ENCODE results near the gene IFT88.

The IFT88 gene

GRCh38 chr13:20579191-20579590 is 12.2 kb downstream of the IFT88 start:
- H3K27ac ChIP-seq (ENCODE audit: low read depth, low read length): no peak overlapping the region
- no peaks in the 10 kb centered on the region for H3F3A ChIP-seq (ENCODE audit: insufficient read depth)
- H2AFZ ChIP-seq (ENCODE audit: low read depth, low read length, severe bottlenecking): no peak overlapping the region
- H3K27me3 ChIP-seq (ENCODE audit: low read length): no peaks in the 10 kb centered on the region
- no peaks in the 10 kb centered on the region for H3K9me2 ChIP-seq (replicated peaks; ENCODE audit: insufficient read depth, low read length)
- no peak overlapping the region for H3K4me3 ChIP-seq (ENCODE audit: insufficient read depth, low read length, poor library complexity, severe bottlenecking)
- H3K36me3 ChIP-seq (ENCODE audit: low read length): peaks cover 9% of the 10 kb centered on the region
- peaks cover 6% of the 10 kb centered on the region; the same call in 1 of the 2 replicates for H3K9me3 ChIP-seq (ENCODE audit: insufficient read depth, low read length)
- H3K9ac ChIP-seq (ENCODE audit: low read length): no peak overlapping the region
- no peak overlapping the region for H3K4me2 ChIP-seq (ENCODE audit: low read depth, low read length, poor library complexity, severe bottlenecking)
- H4K20me1 ChIP-seq (ENCODE audit: low read depth, low read length): no peaks in the 10 kb centered on the region
- no peaks in the 10 kb centered on the region for H3K79me2 ChIP-seq (ENCODE audit: insufficient read depth, low read length)
- no peak for TF ChIP-seq CTCF (IDR thresholded peaks at IDR 0.05; ENCODE audit: insufficient read depth, low read length, poor library complexity, severe bottlenecking)
- TF ChIP-seq EZH2phosphoT487 (conservative IDR thresholded peaks at IDR 0.05; ENCODE audit: low read length): no peak

GRCh38 chr13:20580257-20580656 is 13.3 kb downstream of the IFT88 start:
- no peak overlapping the region for H3K9ac ChIP-seq (ENCODE audit: low read length)
- H3K9me3 ChIP-seq (ENCODE audit: insufficient read depth, low read length): peaks cover 12% of the 10 kb centered on the region; the same call in 1 of the 2 replicates
- no peaks in the 10 kb centered on the region for H3F3A ChIP-seq (ENCODE audit: insufficient read depth)
- H3K4me2 ChIP-seq (ENCODE audit: low read depth, low read length, poor library complexity, severe bottlenecking): no peak overlapping the region
- H3K27ac ChIP-seq (ENCODE audit: low read depth, low read length): no peak overlapping the region
- peaks cover 15% of the 10 kb centered on the region for H3K36me3 ChIP-seq (ENCODE audit: low read length)
- H3K27me3 ChIP-seq (ENCODE audit: low read length): no peaks in the 10 kb centered on the region
- H2AFZ ChIP-seq (ENCODE audit: low read depth, low read length, severe bottlenecking): no peak overlapping the region
- H3K9me2 ChIP-seq (replicated peaks; ENCODE audit: insufficient read depth, low read length): no peaks in the 10 kb centered on the region
- no peaks in the 10 kb centered on the region for H3K79me2 ChIP-seq (ENCODE audit: insufficient read depth, low read length)
- H4K20me1 ChIP-seq (ENCODE audit: low read depth, low read length): no peaks in the 10 kb centered on the region
- TF ChIP-seq CTCF (IDR thresholded peaks at IDR 0.05; ENCODE audit: insufficient read depth, low read length, poor library complexity, severe bottlenecking): no peak
- no peak for TF ChIP-seq EZH2phosphoT487 (conservative IDR thresholded peaks at IDR 0.05; ENCODE audit: low read length)
- H3K4me3 ChIP-seq (ENCODE audit: insufficient read depth, low read length, poor library complexity, severe bottlenecking): no peak overlapping the region

GRCh38 chr13:20582026-20582425 is 15.1 kb downstream of the IFT88 start:
- Histone ChIP-seq H3K36me3 (ENCODE audit: low read length) (peaks cover 15% of the 10 kb centered on the region), H3F3A (ENCODE audit: insufficient read depth) (no peaks in the 10 kb centered on the region)

More at GRCh38 chr13:20582026-20582425, 15.1 kb downstream of the IFT88 start:
- H3K27ac ChIP-seq (ENCODE audit: low read depth, low read length): no peak overlapping the region
- no peak for TF ChIP-seq EZH2phosphoT487 (conservative IDR thresholded peaks at IDR 0.05; ENCODE audit: low read length)
- no peak for TF ChIP-seq CTCF (IDR thresholded peaks at IDR 0.05; ENCODE audit: insufficient read depth, low read length, poor library complexity, severe bottlenecking)
- no peaks in the 10 kb centered on the region for H4K20me1 ChIP-seq (ENCODE audit: low read depth, low read length)
- H3K9me3 ChIP-seq (ENCODE audit: insufficient read depth, low read length): peaks cover 12% of the 10 kb centered on the region; the same call in 1 of the 2 replicates
- no peaks in the 10 kb centered on the region for H3K79me2 ChIP-seq (ENCODE audit: insufficient read depth, low read length)
- H3K4me3 ChIP-seq (ENCODE audit: insufficient read depth, low read length, poor library complexity, severe bottlenecking): no peak overlapping the region
- H3K4me2 ChIP-seq (ENCODE audit: low read depth, low read length, poor library complexity, severe bottlenecking): no peak overlapping the region
- H2AFZ ChIP-seq (ENCODE audit: low read depth, low read length, severe bottlenecking): no peak overlapping the region
- no peak overlapping the region for H3K9ac ChIP-seq (ENCODE audit: low read length)
- H3K27me3 ChIP-seq (ENCODE audit: low read length): no peaks in the 10 kb centered on the region
- H3K9me2 ChIP-seq (replicated peaks; ENCODE audit: insufficient read depth, low read length): no peaks in the 10 kb centered on the region

All from SU-DHL-6 (cell line).